Spinal cord (tissue), 10 donors: ENCODE measurements around the gene USP25. TPM values are rescaled to one million over a fixed set of nuclear protein-coding genes. Genes with fewer than 3 reads are reported as not detected.

ENCODE experiments used
- DNase-seq, 6 donors: peaks; one replicate each; pipeline versions ENCODE4 v3.0.0 to v3.0.0-alpha.2; 2013 to 2015; ENCODE audit warnings: low spot score in 6 of 6, low read depth in 4 of 6
- H3K27ac ChIP-seq: one replicate; pipeline ENCODE4 v1.5.1; 2013; ENCODE audit warnings: low read depth, low read length, control low read depth
- H3K27me3 ChIP-seq: one replicate; pipeline ENCODE4 v1.6.1; 2013; ENCODE audit warnings: low read length; ENCODE audit not compliant: control insufficient read depth, insufficient read depth
- H3K36me3 ChIP-seq: one replicate; pipeline ENCODE4 v1.6.1; 2013; ENCODE audit warnings: low read length; ENCODE audit not compliant: control insufficient read depth, insufficient read depth
- H3K4me1 ChIP-seq: one replicate; pipeline ENCODE4 v1.6.1; 2013; ENCODE audit warnings: low read length; ENCODE audit not compliant: control insufficient read depth, insufficient read depth
- H3K4me3 ChIP-seq: one replicate; pipeline ENCODE4 v1.5.1; 2013; ENCODE audit warnings: low read depth, low read length, control low read depth
- H3K9me3 ChIP-seq: one replicate; pipeline ENCODE4 v1.6.1; 2013; ENCODE audit warnings: low read length; ENCODE audit not compliant: control insufficient read depth, insufficient read depth
- WGBS: methylation state at CpG from one replicate; pipeline ENCODE4 v1.1.5; 2013; ENCODE audit warnings: missing lambda C conversion rate; ENCODE audit not compliant: insufficient coverage; 5-methylcytosine and 5-hydroxymethylcytosine counted together
- polyA plus RNA-seq, 2 donors: library from polyadenylated mRNA; unstranded; fragments of 120-200 nt; gene quantifications; one replicate each; pipeline ENCODE4 v1.2.1, GENCODE V29; 2013; ENCODE audit not compliant: insufficient read length in 2 of 2
- total RNA-seq, 2 donors: library from RNA; depleted of rRNA in 1 of 2; stranded (reverse); fragments of 120-200 nt in 1 of 2; fragments of >200 nt in 1 of 2; gene quantifications; one replicate each; pipeline versions ENCODE4 v1.2.3 to v1.2.4, GENCODE V29; 2013 to 2014
- donor health status: healthy.

The USP25 gene
- total and polyA plus RNA-seq, 4 donors, result 27.5 to 87.9 (median 52.8) TPM

GRCh38 chr21:15794277-15794912 lies 64.6 kb downstream of the USP25 start:
- Histone ChIP-seq H3K27me3 (no peaks in the 10 kb centered on the region), H3K4me3 (no peak overlapping the region), H3K4me1 (no peaks in the 10 kb centered on the region), H3K27ac (no peak overlapping the region), H3K36me3 (no peaks in the 10 kb centered on the region), H3K9me3 (no peaks in the 10 kb centered on the region)
- no CpG with 5 or more reads among the region's 2 CpGs for WGBS
- no peak for DNase-seq

GRCh38 chr21:15795533-15795932 lies 65.8 kb downstream of the USP25 start:
- WGBS, result 88% methylated on average over 3 of the region's 4 CpGs

GRCh38 chr21:15797577-15798363 lies 68.0 kb downstream of the USP25 start:
- Histone ChIP-seq H3K4me3 (no peak overlapping the region), H3K27ac (no peak overlapping the region), H3K27me3 (no peaks in the 10 kb centered on the region), H3K9me3 (no peaks in the 10 kb centered on the region), H3K36me3 (no peaks in the 10 kb centered on the region), H3K4me1 (no peaks in the 10 kb centered on the region)
- WGBS, result no CpG with 5 or more reads among the region's 3 CpGs
- DNase-seq, result no peak

More at GRCh38 chr21:15795533-15795932, 65.8 kb downstream of the USP25 start:
- Histone ChIP-seq H3K27me3 (no peaks in the 10 kb centered on the region), H3K4me1 (no peaks in the 10 kb centered on the region), H3K27ac (no peak overlapping the region), H3K9me3 (no peaks in the 10 kb centered on the region), H3K4me3 (no peak overlapping the region), H3K36me3 (no peaks in the 10 kb centered on the region)
- no peak for DNase-seq

- DNase-seq, result no peak
- 80% methylated on average over 1 of the region's 3 CpGs for WGBS
These were observed 71.6 kb downstream of the USP25 start for GRCh38 chr21:15801352-15801863.

GRCh38 chr21:15804247-15805005 lies 74.6 kb downstream of the USP25 start:
- Histone ChIP-seq H3K4me3 (no peak overlapping the region), H3K4me1 (no peaks in the 10 kb centered on the region), H3K27me3 (no peaks in the 10 kb centered on the region), H3K36me3 (no peaks in the 10 kb centered on the region), H3K9me3 (no peaks in the 10 kb centered on the region), H3K27ac (no peak overlapping the region)
- 76% methylated on average over 2 of the region's 4 CpGs for WGBS
- DNase-seq, result peak in 3 of 6 donors; percentile 18 to 66 (median 54)

More at GRCh38 chr21:15801352-15801863, 71.6 kb downstream of the USP25 start:
- no peak overlapping the region for H3K4me3 ChIP-seq
- H3K4me1 ChIP-seq, result no peaks in the 10 kb centered on the region
- no peaks in the 10 kb centered on the region for H3K9me3 ChIP-seq
- H3K36me3 ChIP-seq, result no peaks in the 10 kb centered on the region
- no peaks in the 10 kb centered on the region for H3K27me3 ChIP-seq
- H3K27ac ChIP-seq, result no peak overlapping the region

GRCh38 chr21:15809065-15809464 lies 79.3 kb downstream of the USP25 start:
- no peak for DNase-seq
- Histone ChIP-seq H3K9me3 (no peaks in the 10 kb centered on the region), H3K36me3 (no peaks in the 10 kb centered on the region), H3K27me3 (no peaks in the 10 kb centered on the region), H3K27ac (no peak overlapping the region), H3K4me1 (no peaks in the 10 kb centered on the region), H3K4me3 (no peak overlapping the region)
- WGBS, result 100% methylated on average over 3 of the region's 7 CpGs

- DNase-seq, result no peak
- no peaks in the 10 kb centered on the region for H3K4me1 ChIP-seq
- H3K36me3 ChIP-seq, result no peaks in the 10 kb centered on the region
- no peaks in the 10 kb centered on the region for H3K27me3 ChIP-seq
- no CpG with 5 or more reads among the region's 3 CpGs for WGBS
- no peak overlapping the region for H3K4me3 ChIP-seq
- no peaks in the 10 kb centered on the region for H3K9me3 ChIP-seq
- no peak overlapping the region for H3K27ac ChIP-seq
These were observed 80.0 kb downstream of the USP25 start for GRCh38 chr21:15809818-15810217.

- H3K4me1 ChIP-seq, result no peaks in the 10 kb centered on the region
- H3K27ac ChIP-seq, result no peak overlapping the region
- no peak overlapping the region for H3K4me3 ChIP-seq
- H3K27me3 ChIP-seq, result no peaks in the 10 kb centered on the region
- WGBS, result 100% methylated on average over 3 of the region's 3 CpGs
- DNase-seq, result no peak
- H3K9me3 ChIP-seq, result peaks cover 3% of the 10 kb centered on the region
- H3K36me3 ChIP-seq, result no peaks in the 10 kb centered on the region
These were observed 85.5 kb downstream of the USP25 start for GRCh38 chr21:15815285-15815684.

- Histone ChIP-seq H3K4me1 (no peaks in the 10 kb centered on the region), H3K27me3 (no peaks in the 10 kb centered on the region), H3K27ac (no peak overlapping the region), H3K4me3 (no peak overlapping the region), H3K36me3 (no peaks in the 10 kb centered on the region), H3K9me3 (no peaks in the 10 kb centered on the region)
- DNase-seq, result peak in 1 of 6 donors; percentile 16
These were observed 90.5 kb downstream of the USP25 start for GRCh38 chr21:15820327-15820726.
